Renal pelvis (tissue), 4 donors: ENCODE data around the gene GABRD. TPM values are rescaled to one million over a fixed set of nuclear protein-coding genes. Genes with fewer than 3 reads are reported as not detected.

ENCODE experiments used
- DNase-seq: peaks from one replicate; pipeline ENCODE4 v3.0.0-alpha.2; 2013
- polyA plus RNA-seq, 3 donors: library from polyadenylated mRNA; unstranded; fragments of 120-200 nt; gene quantifications; one replicate each; pipeline ENCODE4 v1.2.1, GENCODE V29; 2013; ENCODE audit not compliant: insufficient read length in 3 of 3

GABRD gene
- polyA plus RNA-seq, 3 donors: 1.1 to 2.1 (median 1.4) TPM

DNA sequence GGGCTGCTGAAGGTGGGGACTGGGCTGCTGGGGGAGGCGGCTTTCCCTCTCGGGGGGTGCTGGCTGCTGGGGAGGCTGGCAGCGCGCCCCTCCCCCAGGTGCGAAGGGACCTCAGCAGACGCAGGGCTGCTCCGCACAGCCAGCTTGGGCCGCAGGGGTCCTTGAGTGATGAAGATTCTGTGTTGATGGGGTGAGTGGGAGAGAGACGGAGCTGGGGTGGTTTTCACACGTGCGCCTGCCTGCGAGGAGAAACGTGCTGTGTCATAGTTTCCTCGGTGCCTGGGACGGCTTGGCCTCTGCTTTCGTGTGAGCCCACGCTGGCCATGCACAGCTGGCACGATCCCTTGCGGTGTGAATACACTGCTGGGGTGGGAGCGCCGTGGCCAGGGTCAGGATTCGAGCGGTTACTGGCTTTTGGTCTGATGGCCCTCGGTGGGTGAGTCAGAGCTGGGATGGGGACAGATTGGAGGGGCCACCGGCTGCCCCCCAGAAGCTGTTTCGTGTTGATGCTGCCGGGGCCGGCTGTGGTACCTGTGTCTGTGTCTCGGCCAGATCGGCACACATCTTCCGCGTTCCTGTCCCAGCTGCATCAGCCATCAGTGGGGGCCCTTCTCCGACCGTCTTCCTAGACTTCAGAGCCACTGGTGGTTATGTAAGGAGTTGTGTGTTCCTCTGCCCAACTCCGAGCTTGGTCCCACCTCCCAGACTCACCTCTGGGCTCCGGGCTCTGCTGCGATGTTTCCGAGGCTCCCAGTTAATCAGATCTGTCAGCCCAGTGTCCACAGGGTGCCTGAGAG, 56.0 kb downstream of the GABRD start:
- DNase-seq: no peak

DNA sequence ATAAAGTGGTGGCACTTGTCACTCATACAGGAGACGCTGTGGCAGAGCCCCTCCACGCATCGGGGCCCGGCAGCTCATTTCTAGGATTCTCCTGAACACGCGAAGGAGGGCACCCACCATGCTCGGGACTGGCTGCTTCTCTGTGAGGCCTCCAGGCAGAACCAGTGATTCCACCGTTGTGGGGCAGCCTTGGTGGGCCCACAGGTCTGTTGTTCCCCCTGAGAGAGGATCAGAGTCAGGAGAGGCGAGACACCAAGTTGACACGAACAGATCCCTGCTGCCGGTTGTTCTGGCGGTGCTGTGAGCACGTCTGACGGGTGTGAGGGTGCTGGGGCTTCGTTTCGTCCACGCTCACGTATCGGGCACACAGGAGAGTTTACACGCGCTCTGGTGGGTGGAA, 57.7 kb downstream of the GABRD start:
- DNase-seq: no peak

- DNase-seq: no peak
Observed at GRCh38 chr1:2078170-2078569, 59.0 kb downstream of the GABRD start.

- DNase-seq: no peak
Observed at GRCh38 chr1:2079396-2080085, 60.4 kb downstream of the GABRD start.

DNA sequence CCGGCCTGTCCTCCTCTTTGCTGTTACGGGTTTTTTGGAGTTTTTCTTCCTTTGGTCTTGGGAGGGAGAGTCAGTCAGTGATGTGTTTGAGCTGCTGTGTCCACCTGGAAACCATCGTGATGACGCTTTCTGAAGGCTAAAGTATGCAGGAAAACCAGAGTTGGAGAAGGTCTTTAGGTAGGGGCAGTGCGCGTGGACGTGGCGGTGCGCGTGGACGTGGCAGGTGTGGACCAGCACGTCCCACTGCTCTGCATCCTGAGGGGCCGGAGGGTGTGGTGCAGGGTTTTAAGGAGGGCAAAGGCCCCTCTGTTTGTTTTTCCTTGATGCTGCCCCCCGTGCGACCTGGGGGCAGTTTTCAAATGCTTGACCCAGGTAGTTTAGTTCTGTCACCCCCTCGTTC, 61.0 kb downstream of the GABRD start:
- no peak for DNase-seq

Other genes with a start within 250 kb of the GABRD start
- 10 to 100 TPM; 49.2 to 52.8 (median 49.6) TPM for gene NADK, start 240.9 kb upstream of the GABRD start, polyA plus RNA-seq
- 100 to 1,000 TPM; 250 to 287 (median 267) TPM for gene GNB1, start 128.3 kb upstream of the GABRD start, polyA plus RNA-seq
- 1 to 10 TPM in 1 of 3 donors, under 1 TPM in 2; 0.56 to 1.1 (median 0.71) TPM for gene CALML6, start 104.1 kb upstream of the GABRD start, polyA plus RNA-seq
- 1 to 10 TPM; 1.5 to 2.2 (median 1.8) TPM for gene TMEM52, start 100.1 kb upstream of the GABRD start, polyA plus RNA-seq
- gene CFAP74, start 15.6 kb upstream of the GABRD start, polyA plus RNA-seq: 1 to 10 TPM in 1 of 3 donors, under 1 TPM in 2; 0.24 to 1.3 (median 0.53) TPM
- 10 to 100 TPM; 33.2 to 37.7 (median 34.5) TPM for gene PRKCZ, start 31.1 kb downstream of the GABRD start, polyA plus RNA-seq
- 10 to 100 TPM; 41.5 to 63.2 (median 58.1) TPM for gene FAAP20, start 175.4 kb downstream of the GABRD start, polyA plus RNA-seq
- gene SKI, start 209.0 kb downstream of the GABRD start, polyA plus RNA-seq: 10 to 100 TPM; 57.2 to 59.0 (median 57.4) TPM